Aortic smooth muscle cell (primary cell): ENCODE measurements around the gene EVI2A. TPM values are rescaled to one million over a fixed set of nuclear protein-coding genes. Genes with fewer than 3 reads are reported as not detected.

Source experiments
- total RNA-seq: library from RNA; depleted of rRNA; stranded (reverse); fragments of >200 nt; gene quantifications from 2 replicates; pipeline ENCODE4 v1.2.3, GENCODE V29; 2014

The EVI2A gene
- total RNA-seq = 6.6 and 9.9 TPM in 2 replicates

GRCh38 chr17:31321481-31321880 is at the start of gene EVI2A:
Gene EVI2A (minus strand): TSS chr17:31321622. CDS start chr17:31319013, 2,609 bp downstream.

GRCh38 chr17:31313982-31314781 is 7.2 kb downstream of the EVI2A start, which contains the start of gene EVI2B:
Gene EVI2B (minus strand): TSS chr17:31314054. CDS start chr17:31305609, 8,445 bp downstream.

GRCh38 chr17:31297090-31297489 is 24.3 kb downstream of the EVI2A start, which contains the start of gene OMG:
Gene OMG (minus strand): TSS chr17:31297239. CDS start chr17:31296331, 908 bp downstream.

Other genes with a start within 250 kb of the EVI2A start
- gene NF1, start 226.6 kb downstream of the EVI2A start, total RNA-seq = 44.3 and 56.8 TPM in 2 replicates
- gene OMG, start 24.4 kb downstream of the EVI2A start, total RNA-seq = 0.12 and 0.26 TPM in 2 replicates
- gene EVI2B, start 7.6 kb downstream of the EVI2A start, total RNA-seq = 0.13 and 0.19 TPM in 2 replicates
- gene RAB11FIP4, start 70.1 kb upstream of the EVI2A start, total RNA-seq = 0.19 and 0.40 TPM in 2 replicates